Measurements from ENCODE around the gene CHST11.
"Not testable (repeated sequence)": the region's sequence is repeated elsewhere in the genome, so short reads cannot be mapped to it uniquely, and the experiment has no call there.

The CHST11 gene

GRCh38 chr12:104565606-104566243 is 109.0 kb downstream of the CHST11 start:
- no peak for DNase-seq (ENCODE audit: low read depth)

- no peak for DNase-seq (ENCODE audit: low read depth)
Measured at GRCh38 chr12:104566244-104566993, 109.7 kb downstream of the CHST11 start.

- no peak for DNase-seq (ENCODE audit: low read depth)
Measured at GRCh38 chr12:104567832-104568486, 111.2 kb downstream of the CHST11 start.

GRCh38 chr12:104568487-104568868 is 111.7 kb downstream of the CHST11 start:
- DNase-seq (ENCODE audit: low read depth) = no peak

GRCh38 chr12:104568935-104569334 is 112.2 kb downstream of the CHST11 start:
- no peak for DNase-seq (ENCODE audit: low read depth)

- DNase-seq (ENCODE audit: low read depth) = no peak
Measured at GRCh38 chr12:104569346-104570173, 112.8 kb downstream of the CHST11 start.

GRCh38 chr12:104570174-104570907 is 113.6 kb downstream of the CHST11 start:
- DNase-seq (ENCODE audit: low read depth) = no peak

- DNase-seq (ENCODE audit: low read depth) = no peak
Measured at GRCh38 chr12:104571328-104571727, 114.6 kb downstream of the CHST11 start.

- not testable (repeated sequence) for DNase-seq (ENCODE audit: low read depth)
Measured at GRCh38 chr12:104574353-104574752, 117.6 kb downstream of the CHST11 start.

GRCh38 chr12:104574758-104575157 is 118.0 kb downstream of the CHST11 start:
- DNase-seq (ENCODE audit: low read depth) = peak; percentile 80

- no peak for DNase-seq (ENCODE audit: low read depth)
Measured at GRCh38 chr12:104575442-104576186, 118.9 kb downstream of the CHST11 start.

GRCh38 chr12:104576187-104576778 is 119.5 kb downstream of the CHST11 start:
- DNase-seq (ENCODE audit: low read depth) = no peak

- no peak for DNase-seq (ENCODE audit: low read depth)
Measured at GRCh38 chr12:104576980-104577580, 120.3 kb downstream of the CHST11 start.

GRCh38 chr12:104577581-104577981 is 120.8 kb downstream of the CHST11 start:
- peak; percentile 87 for DNase-seq (ENCODE audit: low read depth)

- DNase-seq (ENCODE audit: low read depth) = peak; percentile 97
Measured at GRCh38 chr12:104578453-104578852, 121.7 kb downstream of the CHST11 start.

GRCh38 chr12:104579718-104580495 is 123.2 kb downstream of the CHST11 start:
- DNase-seq (ENCODE audit: low read depth) = peak; percentile 57

- no peak for DNase-seq (ENCODE audit: low read depth)
Measured at GRCh38 chr12:104581005-104581570, 124.3 kb downstream of the CHST11 start.

- no peak for DNase-seq (ENCODE audit: low read depth)
Measured at GRCh38 chr12:104582739-104583138, 126.0 kb downstream of the CHST11 start.

GRCh38 chr12:104583301-104583700 is 126.6 kb downstream of the CHST11 start:
- no peak for DNase-seq (ENCODE audit: low read depth)
